Limb (tissue), 2 donors: ENCODE measurements around the gene BCAP31.
"Not testable (repeated sequence)": the region's sequence is repeated elsewhere in the genome, so short reads cannot be mapped to it uniquely, and the experiment has no call there.

Experiments
- DNase-seq, 2 donors: peaks; one replicate each; pipeline ENCODE4 v3.0.0-alpha.2; 2016; ENCODE audit errors: extremely low spot score in 2 of 2

The BCAP31 gene

GRCh38 chrX:153735274-153735673, 11.1 kb upstream of the BCAP31 start:
- DNase-seq: no peak

DNA sequence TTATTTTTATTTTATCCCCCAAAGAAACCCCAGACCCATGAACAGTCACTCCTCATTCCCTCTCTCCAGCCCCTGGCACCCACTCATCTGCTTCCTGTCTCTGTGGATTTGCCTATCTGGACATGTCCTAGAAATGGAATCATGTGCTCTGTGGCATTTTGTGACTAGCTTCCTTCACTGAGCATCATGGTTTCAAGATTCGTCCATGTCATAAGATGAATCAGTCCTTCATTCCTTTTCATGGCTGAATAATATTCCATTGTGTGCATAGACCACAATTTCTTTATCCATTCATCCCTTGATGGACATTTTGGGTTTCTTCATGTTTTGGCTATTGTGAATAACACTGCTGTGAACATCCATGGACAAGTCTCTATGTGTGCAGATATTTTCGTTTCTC, 10.7 kb upstream of the BCAP31 start:
- no peak for DNase-seq

DNA sequence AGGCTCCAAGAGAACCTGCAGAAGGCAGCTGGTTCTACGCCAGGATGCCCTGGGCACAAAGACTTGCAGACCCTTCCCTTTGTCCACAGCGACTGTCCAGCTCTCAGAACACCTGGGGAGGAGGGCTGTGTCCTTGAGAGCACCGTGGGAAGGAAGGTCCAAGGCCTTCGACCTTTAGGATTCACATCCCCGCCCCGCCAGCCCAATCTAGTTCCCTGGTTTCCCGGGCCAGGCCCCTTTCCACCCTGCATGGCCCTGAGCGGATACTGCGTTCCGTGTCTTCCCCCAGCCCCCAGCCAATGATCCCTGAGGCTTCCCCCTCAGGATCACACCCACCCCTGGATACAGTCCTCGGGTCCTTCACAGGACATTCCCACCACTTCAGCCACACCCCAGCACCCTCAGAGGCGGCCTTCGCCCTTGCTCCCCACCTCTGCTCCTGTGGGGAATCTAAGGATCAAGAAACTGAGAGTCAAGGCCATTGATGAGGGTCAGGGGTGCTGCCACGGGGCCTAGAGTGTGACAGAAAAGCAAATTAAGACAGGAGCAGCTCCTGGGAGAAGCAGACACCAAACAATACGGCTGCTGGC, 9.6 kb upstream of the BCAP31 start:
- no peak for DNase-seq

GRCh38 chrX:153732401-153732800, 8.2 kb upstream of the BCAP31 start:
- no peak for DNase-seq

GRCh38 chrX:153731845-153732215, 7.6 kb upstream of the BCAP31 start:
- DNase-seq: no peak

- no peak for DNase-seq
These were observed 7.1 kb upstream of the BCAP31 start for GRCh38 chrX:153731117-153731844.

GRCh38 chrX:153730115-153730514, 5.9 kb upstream of the BCAP31 start:
- not testable (repeated sequence) for DNase-seq

DNA sequence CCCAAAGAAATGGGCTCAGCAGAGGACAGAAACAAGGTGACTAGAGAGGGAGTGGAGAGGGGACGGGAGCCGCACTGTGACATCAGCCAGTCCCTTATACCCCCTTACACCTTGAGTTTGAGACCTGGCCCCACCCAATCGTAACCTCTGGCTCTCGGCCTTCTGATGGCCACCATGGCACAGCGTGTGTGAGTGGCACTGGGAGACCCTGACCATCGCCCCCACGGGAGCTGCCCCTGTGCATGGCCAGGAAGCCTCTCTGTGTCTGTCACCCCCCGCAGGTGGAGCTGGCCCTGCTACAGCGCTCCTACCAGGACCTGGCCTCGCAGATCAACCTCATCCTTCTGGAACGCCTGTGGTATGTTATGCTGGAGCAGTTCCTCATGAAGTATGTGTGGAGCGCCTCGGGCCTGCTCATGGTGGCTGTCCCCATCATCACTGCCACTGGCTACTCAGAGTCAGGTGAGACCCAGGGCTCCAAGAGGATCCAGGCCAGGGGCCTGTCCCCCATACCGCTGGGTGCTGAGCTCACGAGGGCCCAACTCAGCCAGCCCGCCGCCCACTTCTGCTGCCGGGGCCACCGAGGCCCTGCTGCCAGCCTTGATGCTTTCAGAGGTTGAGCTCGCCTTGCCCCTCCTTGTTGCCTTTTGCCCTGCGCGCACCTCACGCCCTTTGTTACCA, 4.9 kb upstream of the BCAP31 start:
- no peak for DNase-seq

GRCh38 chrX:153728095-153728494, 3.9 kb upstream of the BCAP31 start:
- DNase-seq: no peak

- no peak for DNase-seq
These were observed 3.1 kb upstream of the BCAP31 start for GRCh38 chrX:153727123-153727931.

GRCh38 chrX:153726286-153727122, 2.3 kb upstream of the BCAP31 start:
- DNase-seq: peak in 1 of 2 donors; percentile 55

GRCh38 chrX:153725832-153726285, 1.7 kb upstream of the BCAP31 start:
- DNase-seq: no peak

DNA sequence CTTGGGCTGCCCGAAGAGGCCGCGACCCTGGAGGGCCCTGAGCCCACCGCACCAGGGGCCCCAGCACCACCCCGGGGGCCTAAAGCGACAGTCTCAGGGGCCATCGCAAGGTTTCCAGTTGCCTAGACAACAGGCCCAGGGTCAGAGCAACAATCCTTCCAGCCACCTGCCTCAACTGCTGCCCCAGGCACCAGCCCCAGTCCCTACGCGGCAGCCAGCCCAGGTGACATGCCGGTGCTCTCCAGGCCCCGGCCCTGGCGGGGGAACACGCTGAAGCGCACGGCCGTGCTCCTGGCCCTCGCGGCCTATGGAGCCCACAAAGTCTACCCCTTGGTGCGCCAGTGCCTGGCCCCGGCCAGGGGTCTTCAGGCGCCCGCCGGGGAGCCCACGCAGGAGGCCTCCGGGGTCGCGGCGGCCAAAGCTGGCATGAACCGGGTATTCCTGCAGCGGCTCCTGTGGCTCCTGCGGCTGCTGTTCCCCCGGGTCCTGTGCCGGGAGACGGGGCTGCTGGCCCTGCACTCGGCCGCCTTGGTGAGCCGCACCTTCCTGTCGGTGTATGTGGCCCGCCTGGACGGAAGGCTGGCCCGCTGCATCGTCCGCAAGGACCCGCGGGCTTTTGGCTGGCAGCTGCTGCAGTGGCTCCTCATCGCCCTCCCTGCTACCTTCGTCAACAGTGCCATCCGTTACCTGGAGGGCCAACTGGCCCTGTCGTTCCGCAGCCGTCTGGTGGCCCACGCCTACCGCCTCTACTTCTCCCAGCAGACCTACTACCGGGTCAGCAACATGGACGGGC, 1.0 kb upstream of the BCAP31 start:
- no peak for DNase-seq

DNA sequence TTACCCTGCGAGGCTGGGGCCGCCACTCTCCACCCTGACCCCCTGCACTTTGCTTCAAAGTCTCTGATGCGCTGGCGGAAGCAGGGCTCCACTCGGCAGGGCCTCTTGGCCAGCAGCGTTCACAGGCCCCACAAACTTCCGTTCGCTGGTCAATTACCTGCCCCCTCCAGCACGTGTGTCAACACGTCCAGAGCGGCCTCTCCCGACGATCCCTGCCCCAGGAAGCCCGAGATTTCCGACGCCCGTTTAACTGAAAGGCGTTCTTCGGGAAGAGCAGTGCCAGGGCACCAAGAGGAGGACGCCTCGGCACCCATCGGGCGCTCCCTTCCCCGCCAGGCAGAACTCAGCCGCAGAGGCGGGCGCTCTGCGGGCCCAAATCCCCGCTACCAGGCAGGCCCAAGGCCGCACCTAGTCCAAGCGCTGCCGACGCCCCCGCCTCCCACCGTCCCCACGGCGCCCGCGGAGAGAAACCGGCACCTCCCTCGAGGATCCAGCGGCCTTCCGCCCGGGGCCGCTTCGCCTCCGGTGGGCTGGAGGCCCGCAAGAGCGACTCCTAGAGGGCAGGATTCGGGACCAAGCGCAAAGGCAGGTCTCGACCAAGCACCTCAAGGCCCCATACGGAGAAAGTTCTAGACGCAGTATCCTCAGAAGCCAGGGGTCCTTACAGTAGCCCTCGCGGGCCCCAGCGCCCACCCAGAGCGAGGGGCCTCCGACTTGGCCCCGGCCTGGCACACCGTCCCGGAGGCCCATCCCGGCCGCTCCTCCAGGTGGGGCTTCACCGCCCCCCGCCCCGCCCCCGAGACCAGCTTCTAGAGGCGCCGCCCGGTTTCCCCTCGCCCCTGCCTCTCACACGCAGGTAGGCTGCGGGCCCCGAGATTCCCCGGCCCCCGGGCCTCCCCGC, 586 bp downstream of the BCAP31 start:
- peak in 1 of 2 donors; percentile 48 for DNase-seq

- no peak for DNase-seq
These were observed 1.4 kb downstream of the BCAP31 start for GRCh38 chrX:153722704-153723350.

DNA sequence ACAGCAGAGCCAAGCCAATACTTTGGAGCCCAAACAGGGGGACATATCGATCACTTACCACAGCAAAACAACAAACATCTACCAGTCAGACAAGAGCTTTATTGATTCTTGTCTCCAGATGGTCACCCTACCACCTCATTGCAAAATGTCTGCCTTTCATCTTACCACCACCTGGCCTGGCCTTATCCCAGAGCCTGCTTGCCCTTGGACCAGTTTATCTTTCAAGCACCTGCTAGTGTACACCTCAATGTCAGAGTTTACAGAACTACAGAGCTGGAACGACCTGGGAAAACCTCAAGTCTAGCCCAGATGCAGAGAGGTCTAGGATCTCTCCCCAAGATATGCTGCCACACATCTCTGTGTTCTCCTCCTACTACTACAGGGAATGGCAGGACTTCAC, 4.5 kb downstream of the BCAP31 start:
- no peak for DNase-seq

DNA sequence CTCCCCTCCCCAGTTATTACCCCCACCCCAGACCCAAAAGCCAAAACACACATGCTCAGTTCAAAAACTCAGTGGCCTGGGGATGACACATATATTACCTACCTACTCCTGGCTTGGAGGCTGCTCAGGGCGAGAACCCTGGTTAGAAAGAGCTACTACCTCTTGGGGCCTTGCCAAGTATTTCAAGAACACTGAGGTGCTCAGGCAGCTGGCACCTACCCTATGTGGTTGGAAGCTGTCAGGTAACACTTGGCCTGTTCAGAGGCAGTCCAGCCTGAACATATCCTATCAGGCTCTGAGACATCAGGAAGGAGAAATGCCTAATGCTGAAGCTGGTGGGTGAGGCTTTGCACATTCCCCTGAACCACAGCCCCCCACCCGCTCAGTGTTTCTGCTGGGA, 4.9 kb downstream of the BCAP31 start:
- DNase-seq: no peak

DNA sequence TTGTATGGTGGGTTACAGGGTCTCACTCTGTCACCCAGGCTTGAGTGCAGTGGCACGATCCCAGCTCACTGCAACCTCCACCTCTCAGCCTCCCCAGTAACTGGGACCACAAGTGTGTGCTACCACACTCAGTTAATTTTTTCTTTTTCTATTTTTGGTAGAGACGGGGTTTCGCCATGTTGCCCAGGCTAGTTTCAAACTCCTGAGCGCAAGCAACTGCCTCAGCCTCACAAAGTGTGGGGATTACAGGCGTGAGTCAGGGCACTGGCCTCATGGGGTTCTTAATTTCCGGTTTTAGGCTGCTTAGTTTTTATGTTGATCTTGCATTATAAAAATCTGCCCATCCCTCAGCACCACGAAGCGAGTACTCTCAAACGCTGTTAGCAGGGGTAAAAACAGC, 6.7 kb downstream of the BCAP31 start:
- no peak for DNase-seq

- DNase-seq: no peak
These were observed 9.9 kb downstream of the BCAP31 start for GRCh38 chrX:153714256-153714655.
